Stimulated activated naive CD8-positive, alpha-beta T cell treated with anti-CD3 and anti-CD28 coated beads, Interleukin-15, amount 100 ng/mL, for 72 hours (primary cell): ENCODE measurements around the gene SEMA4A.
"Not testable (repeated sequence)": the region's sequence is repeated elsewhere in the genome, so short reads cannot be mapped to it uniquely, and the experiment has no call there.

Experiments used
- ATAC-seq: fragments of 150-1000 bp; cut with Tn5 transposase; 2 replicates; pipeline ENCODE4 v1.10.0; 2021; ENCODE audit warnings: mild to moderate bottlenecking, moderate library complexity
- DNase-seq, 2 donors: peaks; one replicate each; pipeline ENCODE4 v3.0.0; 2021 to 2022
- H3K27ac Mint-ChIP-seq, 2 donors: one replicate each; pipeline ENCODE4 v1.8.0; 2022; ENCODE audit warnings: mild to moderate bottlenecking in 2 of 2, mixed read lengths in 2 of 2, moderate library complexity in 2 of 2
- H3K27me3 Mint-ChIP-seq: one replicate; pipeline ENCODE4 v1.8.0; 2022; ENCODE audit warnings: mixed read lengths
- H3K4me1 Mint-ChIP-seq: one replicate; pipeline ENCODE4 v1.8.0; 2022; ENCODE audit warnings: mild to moderate bottlenecking, mixed read lengths
- H3K4me3 Mint-ChIP-seq, 2 donors: one replicate each; pipeline ENCODE4 v1.8.0; 2022; ENCODE audit warnings: mild to moderate bottlenecking in 2 of 2, mixed read lengths in 2 of 2, moderate library complexity in 1 of 2
- H3K9me3 Mint-ChIP-seq, 2 donors: one replicate each; pipeline ENCODE4 v1.8.0; 2022; ENCODE audit warnings: mixed read lengths in 2 of 2

The SEMA4A gene

GRCh38 chr1:156160743-156161171 is 7.4 kb downstream of the SEMA4A start:
- no peak overlapping the region for H3K27ac Mint-ChIP-seq
- H3K27me3 Mint-ChIP-seq, result peaks cover 11% of the 10 kb centered on the region
- H3K4me3 Mint-ChIP-seq, result peak overlapping the region; percentile 72 to 79
- peak; percentile 83 for ATAC-seq
- H3K4me1 Mint-ChIP-seq, result peaks cover 74% of the 10 kb centered on the region
- H3K9me3 Mint-ChIP-seq, result peaks cover 6 to 8% of the 10 kb centered on the region in 2 donors
- DNase-seq, result peak in 1 of 2 donors; percentile 40

GRCh38 chr1:156162430-156163037 is 9.1 kb downstream of the SEMA4A start:
- Mint-ChIP-seq H3K27ac (no peak overlapping the region), H3K27me3 (peaks cover 11% of the 10 kb centered on the region), H3K4me1 (peaks cover 59% of the 10 kb centered on the region), H3K9me3 (peaks cover 6 to 8% of the 10 kb centered on the region in 2 donors), H3K4me3 (no peak overlapping the region)
- DNase-seq (no peak), ATAC-seq (no peak)

- peaks cover 48% of the 10 kb centered on the region for H3K4me1 Mint-ChIP-seq
- no peak overlapping the region for H3K4me3 Mint-ChIP-seq
- no peak overlapping the region for H3K27ac Mint-ChIP-seq
- ATAC-seq (no peak), DNase-seq (no peak)
- no peaks in the 10 kb centered on the region for H3K27me3 Mint-ChIP-seq
- H3K9me3 Mint-ChIP-seq, result peaks cover 6 to 8% of the 10 kb centered on the region in 2 donors
These were observed 10.3 kb downstream of the SEMA4A start for GRCh38 chr1:156163712-156164111.

- H3K27ac Mint-ChIP-seq, result no peak overlapping the region
These were observed 10.9 kb downstream of the SEMA4A start for GRCh38 chr1:156164125-156164831.

GRCh38 chr1:156165083-156165482 is 11.7 kb downstream of the SEMA4A start:
- no peak for ATAC-seq

More at GRCh38 chr1:156164125-156164831, 10.9 kb downstream of the SEMA4A start:
- DNase-seq, result no peak
- no peak overlapping the region for H3K4me3 Mint-ChIP-seq
- H3K27me3 Mint-ChIP-seq, result no peaks in the 10 kb centered on the region
- peaks cover 6 to 8% of the 10 kb centered on the region in 2 donors for H3K9me3 Mint-ChIP-seq
- peaks cover 42% of the 10 kb centered on the region for H3K4me1 Mint-ChIP-seq
- no peak for ATAC-seq

GRCh38 chr1:156167536-156167935 is 14.2 kb downstream of the SEMA4A start:
- Mint-ChIP-seq H3K9me3 (peaks cover 6 to 8% of the 10 kb centered on the region in 2 donors), H3K27me3 (no peaks in the 10 kb centered on the region), H3K4me1 (peaks cover 12% of the 10 kb centered on the region), H3K27ac (no peak overlapping the region), H3K4me3 (no peak overlapping the region)
- no peak for ATAC-seq
- no peak for DNase-seq

More at GRCh38 chr1:156165083-156165482, 11.7 kb downstream of the SEMA4A start:
- H3K4me1 Mint-ChIP-seq, result peaks cover 34% of the 10 kb centered on the region
- H3K27me3 Mint-ChIP-seq, result no peaks in the 10 kb centered on the region
- no peak overlapping the region for H3K4me3 Mint-ChIP-seq
- peaks cover 6 to 8% of the 10 kb centered on the region in 2 donors for H3K9me3 Mint-ChIP-seq
- no peak for DNase-seq
- H3K27ac Mint-ChIP-seq, result no peak overlapping the region

GRCh38 chr1:156172696-156173470 is 19.5 kb downstream of the SEMA4A start:
- Mint-ChIP-seq H3K27ac (peak overlapping the region; percentile 13 to 38), H3K4me3 (peak overlapping the region in 1 of 2 donors; percentile 43), H3K27me3 (no peaks in the 10 kb centered on the region), H3K9me3 (no peaks in the 10 kb centered on the region), H3K4me1 (peaks cover 25% of the 10 kb centered on the region)
- DNase-seq (no peak), ATAC-seq (no peak)

- Mint-ChIP-seq H3K27me3 (no peaks in the 10 kb centered on the region), H3K4me3 (no peak overlapping the region), H3K27ac (peak overlapping the region in 1 of 2 donors; percentile 59), H3K9me3 (no peaks in the 10 kb centered on the region), H3K4me1 (peaks cover 33% of the 10 kb centered on the region)
- no peak for DNase-seq
- peak; percentile 26 for ATAC-seq
These were observed 23.3 kb downstream of the SEMA4A start for GRCh38 chr1:156176610-156177210.

GRCh38 chr1:156177919-156178654 is 24.7 kb downstream of the SEMA4A start:
- H3K9me3 Mint-ChIP-seq, result no peaks in the 10 kb centered on the region
- H3K27me3 Mint-ChIP-seq, result no peaks in the 10 kb centered on the region
- peak overlapping the region in 1 of 2 donors; percentile 47 for H3K27ac Mint-ChIP-seq
- H3K4me1 Mint-ChIP-seq, result peaks cover 27% of the 10 kb centered on the region
- ATAC-seq (peak; percentile 57), DNase-seq (no peak)
- peak overlapping the region; percentile 9 to 23 for H3K4me3 Mint-ChIP-seq

- Mint-ChIP-seq H3K27ac (no peak overlapping the region), H3K4me1 (peaks cover 18% of the 10 kb centered on the region), H3K27me3 (no peaks in the 10 kb centered on the region), H3K4me3 (no peak overlapping the region), H3K9me3 (no peaks in the 10 kb centered on the region)
- DNase-seq (no peak), ATAC-seq (no peak)
These were observed 27.1 kb downstream of the SEMA4A start for GRCh38 chr1:156180471-156180870.

- not testable (repeated sequence) for H3K4me3 Mint-ChIP-seq, H3K9me3 Mint-ChIP-seq, DNase-seq, ATAC-seq, H3K27ac Mint-ChIP-seq, H3K27me3 Mint-ChIP-seq
- H3K4me1 Mint-ChIP-seq, result peaks cover 23% of the 10 kb centered on the region
These were observed 28.1 kb downstream of the SEMA4A start for GRCh38 chr1:156181391-156181924.

- not testable (repeated sequence) for H3K27me3 Mint-ChIP-seq, H3K9me3 Mint-ChIP-seq, H3K4me3 Mint-ChIP-seq, H3K27ac Mint-ChIP-seq, DNase-seq, ATAC-seq
- H3K4me1 Mint-ChIP-seq, result peaks cover 18% of the 10 kb centered on the region
These were observed 28.8 kb downstream of the SEMA4A start for GRCh38 chr1:156182010-156182779.

GRCh38 chr1:156186347-156187177 is 33.2 kb downstream of the SEMA4A start:
- DNase-seq, H3K4me1 Mint-ChIP-seq, H3K27me3 Mint-ChIP-seq, ATAC-seq, H3K4me3 Mint-ChIP-seq: not testable (repeated sequence)
- Mint-ChIP-seq H3K27ac (peak overlapping the region in 1 of 2 donors; percentile 12), H3K9me3 (peaks cover 0 to 12% of the 10 kb centered on the region in 2 donors)
